ENCODE measurements around the gene TSSK1B.
"Not testable (repeated sequence)": the region's sequence is repeated elsewhere in the genome, so short reads cannot be mapped to it uniquely, and the experiment has no call there.

The TSSK1B gene, protein sequence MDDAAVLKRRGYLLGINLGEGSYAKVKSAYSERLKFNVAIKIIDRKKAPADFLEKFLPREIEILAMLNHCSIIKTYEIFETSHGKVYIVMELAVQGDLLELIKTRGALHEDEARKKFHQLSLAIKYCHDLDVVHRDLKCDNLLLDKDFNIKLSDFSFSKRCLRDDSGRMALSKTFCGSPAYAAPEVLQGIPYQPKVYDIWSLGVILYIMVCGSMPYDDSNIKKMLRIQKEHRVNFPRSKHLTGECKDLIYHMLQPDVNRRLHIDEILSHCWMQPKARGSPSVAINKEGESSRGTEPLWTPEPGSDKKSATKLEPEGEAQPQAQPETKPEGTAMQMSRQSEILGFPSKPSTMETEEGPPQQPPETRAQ

GRCh38 chr5:113434889-113435288, at the start of gene TSSK1B:
Gene TSSK1B, minus strand, starts transcription at chr5:113434989. Its CDS starts 150 bp downstream, at chr5:113434839.
- H3K4me1 Mint-ChIP-seq (ENCODE audit: low read depth): no peaks in the 10 kb centered on the region
- DNase-seq: no peak
- H3K36me3 Mint-ChIP-seq (ENCODE audit: low read depth): no peaks in the 10 kb centered on the region
- H3K4me3 Mint-ChIP-seq: no peak within 1 kb of the TSS
- no peaks in the 10 kb centered on the region for H3K9me3 Mint-ChIP-seq
- H3K27me3 Mint-ChIP-seq: peaks cover 2% of the 10 kb centered on the region
- H3K27ac Mint-ChIP-seq: no peak within 1 kb of the TSS

- no peak for DNase-seq
- H3K36me3 Mint-ChIP-seq (ENCODE audit: low read depth): no peaks in the 10 kb centered on the region
- no peaks in the 10 kb centered on the region for H3K4me1 Mint-ChIP-seq (ENCODE audit: low read depth)
- H3K4me3 Mint-ChIP-seq: no peak overlapping the region
- no peaks in the 10 kb centered on the region for H3K9me3 Mint-ChIP-seq
- no peak overlapping the region for H3K27ac Mint-ChIP-seq
- peaks cover 38% of the 10 kb centered on the region for H3K27me3 Mint-ChIP-seq
Measured at GRCh38 chr5:113480243-113480642, 45.5 kb upstream of the TSSK1B start.

DNA sequence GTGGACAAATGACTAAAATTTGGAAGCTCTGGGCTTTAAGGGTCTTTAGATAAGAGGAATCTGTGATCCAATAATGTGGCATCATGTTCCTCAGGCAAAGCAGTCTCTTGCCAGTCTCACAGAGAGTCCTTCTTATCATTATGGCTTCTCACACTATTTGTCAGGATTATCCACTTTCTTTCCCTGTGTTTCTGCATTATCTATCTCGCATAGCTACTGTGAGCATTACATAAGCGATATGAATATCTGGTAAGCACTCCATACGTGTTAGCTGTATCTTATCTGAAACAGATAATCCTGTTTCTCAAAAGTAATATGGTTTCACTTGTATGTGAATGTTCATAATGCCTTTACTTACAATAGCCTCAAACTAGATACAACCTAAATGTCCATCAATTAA, 43.9 kb upstream of the TSSK1B start:
- DNase-seq: no peak
- Mint-ChIP-seq H3K36me3 (ENCODE audit: low read depth) (no peaks in the 10 kb centered on the region), H3K27me3 (peaks cover 38% of the 10 kb centered on the region), H3K27ac (no peak overlapping the region), H3K4me1 (ENCODE audit: low read depth) (no peaks in the 10 kb centered on the region), H3K4me3 (no peak overlapping the region), H3K9me3 (no peaks in the 10 kb centered on the region)

DNA sequence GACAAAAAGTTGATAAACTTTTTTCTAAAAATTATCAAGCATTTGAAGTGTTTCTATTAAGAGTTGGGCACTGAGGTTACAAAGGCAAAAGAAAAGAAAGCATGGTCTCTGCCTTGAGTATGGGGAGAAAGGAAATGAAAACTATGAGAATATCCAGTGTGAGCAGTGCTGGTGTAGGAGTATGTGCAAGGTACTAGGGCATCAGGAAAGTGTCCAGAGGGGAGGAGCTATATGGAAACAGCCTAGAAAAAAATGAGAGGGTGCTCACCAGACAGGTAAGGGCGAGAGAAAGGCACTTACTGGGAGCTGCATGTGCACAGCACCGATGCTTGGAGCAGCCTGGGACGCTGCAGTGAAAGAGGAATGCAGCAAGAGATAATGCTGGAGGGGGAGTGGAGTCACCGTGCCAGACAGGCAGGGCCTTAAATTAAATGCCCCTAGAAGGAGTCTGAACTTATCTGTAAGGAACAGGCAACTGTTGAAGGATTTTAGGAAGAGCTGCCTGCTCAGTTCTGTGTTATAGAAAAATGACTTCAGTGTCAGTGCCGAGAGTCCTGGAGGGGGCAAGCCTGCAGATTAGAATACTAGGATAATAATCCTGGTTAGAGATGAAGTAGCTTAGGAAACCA, 39.4 kb upstream of the TSSK1B start:
- Mint-ChIP-seq H3K4me1 (ENCODE audit: low read depth) (no peaks in the 10 kb centered on the region), H3K27me3 (peaks cover 50% of the 10 kb centered on the region), H3K9me3 (peaks cover 2% of the 10 kb centered on the region), H3K36me3 (ENCODE audit: low read depth) (no peaks in the 10 kb centered on the region), H3K27ac (no peak overlapping the region), H3K4me3 (no peak overlapping the region)
- no peak for DNase-seq

- Mint-ChIP-seq H3K36me3 (ENCODE audit: low read depth) (no peaks in the 10 kb centered on the region), H3K4me1 (ENCODE audit: low read depth) (no peaks in the 10 kb centered on the region), H3K27me3 (no peaks in the 10 kb centered on the region), H3K4me3 (no peak overlapping the region), H3K27ac (no peak overlapping the region), H3K9me3 (no peaks in the 10 kb centered on the region)
- no peak for DNase-seq
Measured at GRCh38 chr5:113463032-113463431, 28.2 kb upstream of the TSSK1B start.

DNA sequence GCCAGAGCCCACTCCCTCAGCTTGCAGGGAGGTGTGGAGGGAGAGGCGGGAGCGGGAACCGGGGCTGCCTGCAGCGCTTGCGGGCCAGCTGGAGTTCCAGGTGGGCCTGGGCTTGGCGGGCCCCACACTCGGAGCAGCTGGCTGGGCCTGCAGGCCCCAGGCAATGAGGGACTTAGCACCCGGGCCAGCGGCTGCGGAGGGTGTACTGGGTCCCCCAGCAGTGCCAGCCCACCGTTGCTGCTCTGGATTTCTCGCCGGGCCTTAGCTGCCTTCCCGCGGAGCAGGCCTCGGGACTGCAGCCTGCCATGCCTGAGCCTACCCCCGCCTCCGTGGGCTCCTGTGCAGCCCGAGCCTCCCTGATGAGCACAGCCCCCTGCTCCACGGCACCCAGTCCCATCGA, 22.3 kb upstream of the TSSK1B start:
- H3K4me3 Mint-ChIP-seq: not testable (repeated sequence)

GRCh38 chr5:113452941-113453340, 18.2 kb upstream of the TSSK1B start:
- Mint-ChIP-seq H3K9me3 (no peaks in the 10 kb centered on the region), H3K27ac (no peak overlapping the region), H3K4me3 (no peak overlapping the region), H3K27me3 (peaks cover 14% of the 10 kb centered on the region), H3K4me1 (ENCODE audit: low read depth) (peaks cover 5% of the 10 kb centered on the region), H3K36me3 (ENCODE audit: low read depth) (no peaks in the 10 kb centered on the region)
- DNase-seq: no peak

More for the DNA sequence above, 22.3 kb upstream of the TSSK1B start:
- H3K36me3 Mint-ChIP-seq (ENCODE audit: low read depth); H3K9me3 Mint-ChIP-seq; DNase-seq; H3K4me1 Mint-ChIP-seq (ENCODE audit: low read depth); H3K27ac Mint-ChIP-seq; H3K27me3 Mint-ChIP-seq: not testable (repeated sequence)

GRCh38 chr5:113451797-113452196, 17.0 kb upstream of the TSSK1B start:
- H3K4me1 Mint-ChIP-seq (ENCODE audit: low read depth): peaks cover 5% of the 10 kb centered on the region
- H3K4me3 Mint-ChIP-seq: no peak overlapping the region
- H3K36me3 Mint-ChIP-seq (ENCODE audit: low read depth): no peaks in the 10 kb centered on the region
- no peak overlapping the region for H3K27ac Mint-ChIP-seq
- H3K27me3 Mint-ChIP-seq: peaks cover 20% of the 10 kb centered on the region
- H3K9me3 Mint-ChIP-seq: no peaks in the 10 kb centered on the region
- no peak for DNase-seq

- Mint-ChIP-seq H3K4me3 (no peak overlapping the region), H3K27ac (no peak overlapping the region), H3K4me1 (ENCODE audit: low read depth) (peaks cover 8% of the 10 kb centered on the region), H3K9me3 (no peaks in the 10 kb centered on the region), H3K36me3 (ENCODE audit: low read depth) (no peaks in the 10 kb centered on the region), H3K27me3 (peaks cover 28% of the 10 kb centered on the region)
- DNase-seq: no peak
Measured at GRCh38 chr5:113450929-113451328, 16.1 kb upstream of the TSSK1B start.

- Mint-ChIP-seq H3K4me3 (no peak overlapping the region), H3K9me3 (no peaks in the 10 kb centered on the region), H3K36me3 (ENCODE audit: low read depth) (no peaks in the 10 kb centered on the region), H3K27ac (no peak overlapping the region), H3K4me1 (ENCODE audit: low read depth) (peaks cover 8% of the 10 kb centered on the region), H3K27me3 (peaks cover 32% of the 10 kb centered on the region)
- DNase-seq: no peak
Measured at GRCh38 chr5:113450462-113450861, 15.7 kb upstream of the TSSK1B start.

DNA sequence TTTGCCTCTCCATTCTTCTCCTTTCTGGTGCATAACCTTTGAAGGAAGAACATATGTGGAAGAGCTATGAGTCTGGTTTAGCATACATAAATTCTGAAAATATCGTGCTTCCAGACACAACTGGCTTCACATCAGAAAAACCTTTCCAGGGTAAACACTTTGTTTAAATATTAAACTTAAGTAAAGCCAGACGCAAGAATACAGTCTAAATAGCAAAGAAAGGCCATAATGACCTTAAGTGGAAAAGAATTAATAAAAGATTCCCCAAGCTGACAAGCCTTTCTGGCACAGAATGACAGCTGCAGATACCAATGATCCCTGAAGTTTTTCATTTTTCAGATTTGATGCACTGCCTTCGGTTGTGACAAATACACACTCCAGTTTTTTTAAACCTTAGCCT, 13.5 kb upstream of the TSSK1B start:
- Mint-ChIP-seq H3K4me3 (no peak overlapping the region), H3K4me1 (ENCODE audit: low read depth) (peaks cover 8% of the 10 kb centered on the region), H3K27me3 (peaks cover 42% of the 10 kb centered on the region), H3K27ac (no peak overlapping the region), H3K9me3 (no peaks in the 10 kb centered on the region), H3K36me3 (ENCODE audit: low read depth) (no peaks in the 10 kb centered on the region)
- no peak for DNase-seq

DNA sequence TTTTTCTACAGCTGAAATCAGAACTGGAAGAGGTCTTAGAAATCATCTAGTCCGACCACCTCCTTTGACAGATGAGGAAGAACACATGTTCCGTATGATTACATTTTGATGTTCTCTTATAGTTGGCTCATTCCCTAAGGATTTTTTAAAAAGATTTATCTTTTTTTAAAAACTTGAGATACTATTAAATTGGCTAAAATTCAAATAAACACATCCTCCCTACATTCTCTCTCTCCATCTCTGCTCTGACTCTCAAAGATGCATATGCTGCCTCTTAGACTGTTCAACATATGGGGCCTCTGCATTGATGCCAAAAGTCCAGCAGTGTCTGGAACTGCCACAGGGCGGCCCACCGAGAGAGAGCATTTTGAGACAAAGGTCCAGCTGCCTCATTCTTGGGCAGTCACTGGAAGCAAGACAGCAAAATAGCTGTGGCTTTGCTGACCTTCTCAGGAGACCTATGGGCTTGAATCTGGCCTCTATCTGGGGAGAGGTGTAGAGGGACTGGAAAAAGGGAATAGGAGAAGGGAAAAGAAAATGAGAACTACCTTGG, 12.8 kb upstream of the TSSK1B start:
- Mint-ChIP-seq H3K4me3 (no peak overlapping the region), H3K9me3 (no peaks in the 10 kb centered on the region), H3K4me1 (ENCODE audit: low read depth) (peaks cover 8% of the 10 kb centered on the region), H3K36me3 (ENCODE audit: low read depth) (no peaks in the 10 kb centered on the region), H3K27me3 (peaks cover 48% of the 10 kb centered on the region), H3K27ac (no peak overlapping the region)
- no peak for DNase-seq

DNA sequence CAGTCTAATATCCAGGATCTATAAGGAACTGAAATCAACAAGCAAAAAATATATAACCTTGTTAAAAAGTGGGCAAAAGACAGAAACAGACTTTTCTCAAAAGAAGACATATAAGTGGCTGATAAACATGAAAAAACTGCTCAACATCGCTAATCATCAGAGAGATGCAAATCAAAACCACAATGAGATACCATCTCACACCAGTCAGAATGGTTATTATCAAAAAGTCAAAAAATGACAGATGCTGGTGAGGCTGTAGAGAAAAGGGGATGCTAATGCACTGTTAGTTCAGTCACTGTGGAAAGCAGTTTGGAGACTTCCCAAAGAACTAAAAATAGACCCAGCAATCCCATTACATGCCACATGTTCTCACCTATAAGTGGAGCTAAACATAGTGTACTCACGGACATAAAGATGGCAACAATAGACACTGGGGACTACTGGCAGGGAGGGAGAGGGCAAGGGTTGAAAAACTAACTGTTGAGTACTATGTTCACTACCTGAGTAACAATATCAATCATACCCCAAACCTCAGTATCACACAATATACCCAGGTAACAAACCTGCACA, 11.7 kb upstream of the TSSK1B start:
- Mint-ChIP-seq H3K4me3 (no peak overlapping the region), H3K9me3 (no peaks in the 10 kb centered on the region), H3K36me3 (ENCODE audit: low read depth) (no peaks in the 10 kb centered on the region), H3K27me3 (peaks cover 50% of the 10 kb centered on the region), H3K4me1 (ENCODE audit: low read depth) (peaks cover 8% of the 10 kb centered on the region), H3K27ac (no peak overlapping the region)
- DNase-seq: no peak

DNA sequence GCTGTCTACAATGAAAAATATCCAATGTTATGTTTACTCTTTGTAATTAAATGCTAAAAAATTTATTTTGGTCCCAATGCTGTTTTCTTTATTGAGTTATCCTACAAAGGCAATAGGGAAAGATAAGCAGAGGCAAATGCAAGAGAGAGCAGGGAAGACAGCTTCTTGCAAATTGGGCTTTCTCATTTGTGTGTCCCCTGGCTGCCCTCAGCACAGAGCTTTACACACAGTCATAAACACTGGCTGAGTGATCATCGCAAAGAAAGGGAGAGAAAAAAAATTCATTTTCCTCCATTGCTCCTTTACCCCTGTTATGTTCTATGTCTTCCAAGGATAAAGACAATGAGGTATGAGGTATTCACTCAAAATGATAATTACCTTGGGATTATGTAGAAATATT, 2.3 kb upstream of the TSSK1B start:
- H3K4me1 Mint-ChIP-seq (ENCODE audit: low read depth): no peaks in the 10 kb centered on the region
- no peak for DNase-seq
- no peak overlapping the region for H3K27ac Mint-ChIP-seq
- no peak overlapping the region for H3K4me3 Mint-ChIP-seq
- H3K36me3 Mint-ChIP-seq (ENCODE audit: low read depth): no peaks in the 10 kb centered on the region
- H3K27me3 Mint-ChIP-seq: peaks cover 2% of the 10 kb centered on the region
- H3K9me3 Mint-ChIP-seq: no peaks in the 10 kb centered on the region

DNA sequence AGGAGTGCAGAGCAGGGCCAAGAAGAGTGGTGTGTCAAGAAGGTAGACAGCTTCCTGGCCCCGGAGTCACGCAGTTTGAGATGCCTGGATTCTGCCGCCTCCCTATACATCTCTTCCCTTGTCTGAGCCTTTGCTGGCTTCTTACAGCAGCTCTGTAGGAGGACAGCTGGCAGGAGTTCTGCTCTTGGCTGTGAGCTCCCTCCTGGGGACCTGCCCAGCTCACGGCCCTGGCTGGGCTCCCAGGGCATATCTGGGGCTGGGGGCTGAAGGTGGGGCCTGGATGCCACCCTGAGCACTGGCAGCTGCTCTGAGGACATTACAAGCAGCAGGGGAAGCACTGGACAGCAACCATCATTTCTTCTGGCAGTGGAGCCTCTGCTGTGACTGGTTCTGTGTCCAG, 786 bp upstream of the TSSK1B start:
- no peaks in the 10 kb centered on the region for H3K9me3 Mint-ChIP-seq
- DNase-seq: no peak
- H3K27ac Mint-ChIP-seq: no peak overlapping the region
- peaks cover 2% of the 10 kb centered on the region for H3K27me3 Mint-ChIP-seq
- no peaks in the 10 kb centered on the region for H3K4me1 Mint-ChIP-seq (ENCODE audit: low read depth)
- H3K4me3 Mint-ChIP-seq: no peak overlapping the region
- no peaks in the 10 kb centered on the region for H3K36me3 Mint-ChIP-seq (ENCODE audit: low read depth)
